ENCODE measurements around the gene UBTD2. TPM values are rescaled to one million over a fixed set of nuclear protein-coding genes. Genes with fewer than 3 reads are reported as not detected.

Gene UBTD2
- total and polyA plus RNA-seq, 9 of the 15 experiments (the other 6 are each of a cell fraction or from before 2014, with no cell fraction given) = 0.01 to 0.46 (median 0.15) TPM; not detected in 1

DNA sequence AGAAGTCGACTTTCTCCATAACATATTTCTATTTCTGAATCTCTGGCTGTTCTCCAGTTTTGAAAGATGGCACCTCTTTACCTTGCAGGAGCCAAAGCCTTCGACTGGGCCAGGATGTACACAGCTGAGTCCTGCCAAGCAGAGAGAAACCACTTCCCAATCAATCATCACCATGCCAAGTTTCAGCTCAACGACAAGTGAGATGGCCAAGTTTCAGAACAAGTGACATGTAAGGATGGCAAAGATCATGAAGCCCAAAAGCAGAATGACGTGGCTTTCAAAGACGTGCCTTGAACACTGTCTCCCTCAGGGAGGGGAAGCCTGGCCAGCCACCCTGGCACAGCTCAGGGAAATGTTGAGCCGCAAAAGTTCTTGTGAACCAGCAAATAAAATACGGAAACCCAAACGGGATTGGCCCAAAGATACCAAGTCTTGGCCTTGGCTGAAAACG lies 113.3 kb downstream of the UBTD2 start (continued):
- TF ChIP-seq, protein P1, sequence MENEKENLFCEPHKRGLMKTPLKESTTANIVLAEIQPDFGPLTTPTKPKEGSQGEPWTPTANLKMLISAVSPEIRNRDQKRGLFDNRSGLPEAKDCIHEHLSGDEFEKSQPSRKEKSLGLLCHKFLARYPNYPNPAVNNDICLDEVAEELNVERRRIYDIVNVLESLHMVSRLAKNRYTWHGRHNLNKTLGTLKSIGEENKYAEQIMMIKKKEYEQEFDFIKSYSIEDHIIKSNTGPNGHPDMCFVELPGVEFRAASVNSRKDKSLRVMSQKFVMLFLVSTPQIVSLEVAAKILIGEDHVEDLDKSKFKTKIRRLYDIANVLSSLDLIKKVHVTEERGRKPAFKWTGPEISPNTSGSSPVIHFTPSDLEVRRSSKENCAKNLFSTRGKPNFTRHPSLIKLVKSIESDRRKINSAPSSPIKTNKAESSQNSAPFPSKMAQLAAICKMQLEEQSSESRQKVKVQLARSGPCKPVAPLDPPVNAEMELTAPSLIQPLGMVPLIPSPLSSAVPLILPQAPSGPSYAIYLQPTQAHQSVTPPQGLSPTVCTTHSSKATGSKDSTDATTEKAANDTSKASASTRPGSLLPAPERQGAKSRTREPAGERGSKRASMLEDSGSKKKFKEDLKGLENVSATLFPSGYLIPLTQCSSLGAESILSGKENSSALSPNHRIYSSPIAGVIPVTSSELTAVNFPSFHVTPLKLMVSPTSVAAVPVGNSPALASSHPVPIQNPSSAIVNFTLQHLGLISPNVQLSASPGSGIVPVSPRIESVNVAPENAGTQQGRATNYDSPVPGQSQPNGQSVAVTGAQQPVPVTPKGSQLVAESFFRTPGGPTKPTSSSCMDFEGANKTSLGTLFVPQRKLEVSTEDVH (IDR thresholded peaks at IDR 0.05; ENCODE audit: low read depth, partially characterized antibody) = no peak

DNA sequence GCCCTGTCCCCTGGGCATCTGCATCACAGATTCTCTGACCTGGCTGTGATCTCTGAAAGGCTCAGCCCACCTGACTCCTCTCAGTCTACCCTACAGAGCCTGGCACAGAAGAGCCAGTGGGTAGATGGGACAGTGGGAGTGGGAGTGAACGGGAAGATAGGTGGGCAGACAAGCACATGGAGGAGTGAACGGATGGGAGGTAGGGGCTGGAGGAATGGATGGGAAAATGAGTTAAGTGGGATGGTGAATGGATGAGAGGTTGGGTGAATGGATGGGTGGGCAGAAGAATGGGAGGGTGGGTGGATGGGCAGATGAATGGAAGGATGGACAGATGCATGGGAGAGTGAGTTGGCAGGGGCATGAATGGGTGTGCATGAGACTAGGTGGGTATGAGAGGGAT lies 114.3 kb downstream of the UBTD2 start:
- ATAC-seq (no peak), DNase-seq (ENCODE audit: extremely low read depth in 1 of 4, low spot score in 3 of 4) (no peak), FAIRE-seq (no peak)
- H3K27ac ChIP-seq (ENCODE audit: extremely low read depth, low read depth, low read length) = no peak overlapping the region
- TF ChIP-seq NFIC (IDR thresholded peaks at IDR 0.05) = no peak
- TF ChIP-seq, protein P2, sequence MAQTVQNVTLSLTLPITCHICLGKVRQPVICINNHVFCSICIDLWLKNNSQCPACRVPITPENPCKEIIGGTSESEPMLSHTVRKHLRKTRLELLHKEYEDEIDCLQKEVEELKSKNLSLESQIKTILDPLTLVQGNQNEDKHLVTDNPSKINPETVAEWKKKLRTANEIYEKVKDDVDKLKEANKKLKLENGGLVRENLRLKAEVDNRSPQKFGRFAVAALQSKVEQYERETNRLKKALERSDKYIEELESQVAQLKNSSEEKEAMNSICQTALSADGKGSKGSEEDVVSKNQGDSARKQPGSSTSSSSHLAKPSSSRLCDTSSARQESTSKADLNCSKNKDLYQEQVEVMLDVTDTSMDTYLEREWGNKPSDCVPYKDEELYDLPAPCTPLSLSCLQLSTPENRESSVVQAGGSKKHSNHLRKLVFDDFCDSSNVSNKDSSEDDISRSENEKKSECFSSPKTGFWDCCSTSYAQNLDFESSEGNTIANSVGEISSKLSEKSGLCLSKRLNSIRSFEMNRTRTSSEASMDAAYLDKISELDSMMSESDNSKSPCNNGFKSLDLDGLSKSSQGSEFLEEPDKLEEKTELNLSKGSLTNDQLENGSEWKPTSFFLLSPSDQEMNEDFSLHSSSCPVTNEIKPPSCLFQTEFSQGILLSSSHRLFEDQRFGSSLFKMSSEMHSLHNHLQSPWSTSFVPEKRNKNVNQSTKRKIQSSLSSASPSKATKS (CRISPR knock-in tag; IDR thresholded peaks at IDR 0.05) = no peak
- TF ChIP-seq, protein P3, sequence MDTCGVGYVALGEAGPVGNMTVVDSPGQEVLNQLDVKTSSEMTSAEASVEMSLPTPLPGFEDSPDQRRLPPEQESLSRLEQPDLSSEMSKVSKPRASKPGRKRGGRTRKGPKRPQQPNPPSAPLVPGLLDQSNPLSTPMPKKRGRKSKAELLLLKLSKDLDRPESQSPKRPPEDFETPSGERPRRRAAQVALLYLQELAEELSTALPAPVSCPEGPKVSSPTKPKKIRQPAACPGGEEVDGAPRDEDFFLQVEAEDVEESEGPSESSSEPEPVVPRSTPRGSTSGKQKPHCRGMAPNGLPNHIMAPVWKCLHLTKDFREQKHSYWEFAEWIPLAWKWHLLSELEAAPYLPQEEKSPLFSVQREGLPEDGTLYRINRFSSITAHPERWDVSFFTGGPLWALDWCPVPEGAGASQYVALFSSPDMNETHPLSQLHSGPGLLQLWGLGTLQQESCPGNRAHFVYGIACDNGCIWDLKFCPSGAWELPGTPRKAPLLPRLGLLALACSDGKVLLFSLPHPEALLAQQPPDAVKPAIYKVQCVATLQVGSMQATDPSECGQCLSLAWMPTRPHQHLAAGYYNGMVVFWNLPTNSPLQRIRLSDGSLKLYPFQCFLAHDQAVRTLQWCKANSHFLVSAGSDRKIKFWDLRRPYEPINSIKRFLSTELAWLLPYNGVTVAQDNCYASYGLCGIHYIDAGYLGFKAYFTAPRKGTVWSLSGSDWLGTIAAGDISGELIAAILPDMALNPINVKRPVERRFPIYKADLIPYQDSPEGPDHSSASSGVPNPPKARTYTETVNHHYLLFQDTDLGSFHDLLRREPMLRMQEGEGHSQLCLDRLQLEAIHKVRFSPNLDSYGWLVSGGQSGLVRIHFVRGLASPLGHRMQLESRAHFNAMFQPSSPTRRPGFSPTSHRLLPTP (IDR thresholded peaks at IDR 0.05; ENCODE audit: borderline replicate concordance, extremely low read depth, insufficient read length) = no peak
- no peak for TF ChIP-seq WHSC1 (IDR thresholded peaks at IDR 0.05; ENCODE audit: low read length)
- TF ChIP-seq SUPT5H (IDR thresholded peaks at IDR 0.05) = no peak
- no peak for TF ChIP-seq ILF3 (IDR thresholded peaks at IDR 0.05; ENCODE audit: borderline replicate concordance)
- TF ChIP-seq ZNF133 (CRISPR knock-in tag; IDR thresholded peaks at IDR 0.05) = no peak
- TF ChIP-seq MEIS2 (IDR thresholded peaks at IDR 0.05; ENCODE audit: partially characterized antibody) = no peak
- TF ChIP-seq, protein P4, sequence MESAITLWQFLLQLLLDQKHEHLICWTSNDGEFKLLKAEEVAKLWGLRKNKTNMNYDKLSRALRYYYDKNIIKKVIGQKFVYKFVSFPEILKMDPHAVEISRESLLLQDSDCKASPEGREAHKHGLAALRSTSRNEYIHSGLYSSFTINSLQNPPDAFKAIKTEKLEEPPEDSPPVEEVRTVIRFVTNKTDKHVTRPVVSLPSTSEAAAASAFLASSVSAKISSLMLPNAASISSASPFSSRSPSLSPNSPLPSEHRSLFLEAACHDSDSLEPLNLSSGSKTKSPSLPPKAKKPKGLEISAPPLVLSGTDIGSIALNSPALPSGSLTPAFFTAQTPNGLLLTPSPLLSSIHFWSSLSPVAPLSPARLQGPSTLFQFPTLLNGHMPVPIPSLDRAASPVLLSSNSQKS (CRISPR knock-in tag; IDR thresholded peaks at IDR 0.05) = no peak
- no peak for TF ChIP-seq ARNT (IDR thresholded peaks at IDR 0.05)
- TF ChIP-seq PCBP2 (IDR thresholded peaks at IDR 0.05; ENCODE audit: low read depth, low read length, poor library complexity, severe bottlenecking) = no peak
- ChIA-PET CTCF (ENCODE audit: low intra/inter-chr PET ratio) (no interaction called here), POLR2A (interaction anchor here (0.6 to 0.7 kb wide), 2 partner anchors 27 to 74 kb away, joined by 3 to 4 read pairs; no protein-coding TSS in a partner anchor)
- H3K9me3 ChIP-seq (replicated peaks; ENCODE audit: control insufficient read depth, insufficient read depth, low read depth, low read length) = no peaks in the 10 kb centered on the region
- WGBS (ENCODE audit: insufficient coverage, low coverage, missing lambda C conversion rate) = 14% methylated on average over 2 of the region's 2 CpGs
- peaks cover 4% of the 10 kb centered on the region for H3K9me1 ChIP-seq (ENCODE audit: control insufficient read depth, insufficient read depth, low read length)
- no peaks in the 10 kb centered on the region for H3K79me2 ChIP-seq (ENCODE audit: control insufficient read depth, insufficient read depth, low read length)
- H3K36me3 ChIP-seq (ENCODE audit: control insufficient read depth, insufficient read depth, low read length) = no peaks in the 10 kb centered on the region
- BruUV-seq (replicated peaks) = no TSS peak
- H3K27me3 ChIP-seq (ENCODE audit: control insufficient read depth in 2 of 2, insufficient read depth in 2 of 2, low read length in 2 of 2) = peaks cover 0 to 8% of the 10 kb centered on the region in 2 experiments; a peak in 2 of 5 replicates
- in situ Hi-C loops (cut with MboI) = no loop called here
- no peaks in the 10 kb centered on the region for H4K20me1 ChIP-seq (replicated peaks; ENCODE audit: control insufficient read depth, insufficient read depth, low read length)
- no peak overlapping the region for H2AFZ ChIP-seq (ENCODE audit: low read depth, low read length)
- intact Hi-C loops (cut with micrococcal nuclease) = no loop called here
- H3K9ac ChIP-seq (ENCODE audit: insufficient read depth in 1 of 2, low read depth in 2 of 2, low read length in 2 of 2) = no peak overlapping the region
- no peak overlapping the region for H3K4me2 ChIP-seq (ENCODE audit: insufficient read depth, low read length)
- H3K4me1 ChIP-seq (replicated peaks in 1 of 2; ENCODE audit: control insufficient read depth in 2 of 2, insufficient read depth in 2 of 2, low read length in 2 of 2) = peaks cover 0 to 10% of the 10 kb centered on the region in 2 experiments; a peak in 2 of 5 replicates
- no peak overlapping the region for H3K4me3 ChIP-seq
